Naive thymus-derived CD4-positive, alpha-beta T cell (primary cell): Measurements from ENCODE around the gene LCNL1. TPM values are rescaled to one million over a fixed set of nuclear protein-coding genes. Genes with fewer than 3 reads are reported as not detected.

Experiments
- ATAC-seq: fragments of 150-1000 bp; cut with Tn5 transposase; 2 replicates; pipeline ENCODE4 v1.10.0; 2021; ENCODE audit warnings: mild to moderate bottlenecking, moderate library complexity
- CTCF ChIA-PET: fragments of 350-600 bp; sonication (Branson Sonifier 250); formaldehyde crosslinking; loops from one replicate; lab custom pipeline; 2021; ENCODE audit warnings: antibody characterized with exemption; lab: Charles Lee
- POLR2A ChIA-PET: fragments of 350-600 bp; sonication (Branson Sonifier 250); formaldehyde crosslinking; loops from one replicate; lab custom pipeline; 2021; ENCODE audit warnings: antibody characterized with exemption, inconsistent platforms; lab: Charles Lee
- DNase-seq, 9 donors: peaks; one replicate each; pipeline versions ENCODE4 v3.0.0 to v3.0.0-alpha.2; 2020 to 2022; ENCODE audit warnings: mixed read lengths in 1 of 9
- H3K27ac ChIP-seq: one replicate; pipeline ENCODE4 v1.7.0; 2013; ENCODE audit warnings: mild to moderate bottlenecking, low read depth, low read length, moderate library complexity
- H3K27me3 ChIP-seq, 2 donors: one replicate each; pipeline ENCODE4 v1.7.0; 2013; ENCODE audit warnings: low read length in 2 of 2, mild to moderate bottlenecking in 2 of 2, moderate library complexity in 2 of 2; ENCODE audit not compliant: control insufficient read depth in 2 of 2, insufficient read depth in 2 of 2
- H3K36me3 ChIP-seq, 3 experiments: 1 replicate in 2 of 3; 2 replicates in 1 of 3; pipeline ENCODE4 v1.7.0; 2013; ENCODE audit warnings: low read length in 3 of 3, mild to moderate bottlenecking in 3 of 3, moderate library complexity in 1 of 3; ENCODE audit not compliant: insufficient read depth in 3 of 3, control insufficient read depth in 2 of 3
- H3K4me1 ChIP-seq, 2 donors: one replicate each; pipeline ENCODE4 v1.7.0; 2013; ENCODE audit warnings: low read length in 2 of 2, mild to moderate bottlenecking in 2 of 2, moderate library complexity in 1 of 2; ENCODE audit not compliant: control insufficient read depth in 2 of 2, insufficient read depth in 2 of 2
- H3K4me3 ChIP-seq: 2 replicates; pipeline ENCODE4 v1.7.0; 2013; ENCODE audit warnings: mild to moderate bottlenecking, low read length
- H3K9me3 ChIP-seq, 3 experiments: 1 replicate in 2 of 3; 2 replicates in 1 of 3; pipeline ENCODE4 v1.7.0; 2013; ENCODE audit warnings: low read length in 3 of 3; ENCODE audit not compliant: control insufficient read depth in 2 of 3
- H3K27ac Mint-ChIP-seq, 9 donors: one replicate each; pipeline ENCODE4 v1.8.0; 2020 to 2022; ENCODE audit warnings: mixed read lengths in 9 of 9, mild to moderate bottlenecking in 8 of 9, moderate library complexity in 5 of 9, inconsistent platforms in 2 of 9
- H3K27me3 Mint-ChIP-seq, 5 donors: one replicate each; pipeline ENCODE4 v1.8.0; 2021 to 2022; ENCODE audit warnings: mixed read lengths in 5 of 5, mild to moderate bottlenecking in 1 of 5
- H3K36me3 Mint-ChIP-seq, 5 donors: one replicate each; pipeline ENCODE4 v1.8.0; 2020 to 2022; ENCODE audit warnings: mixed read lengths in 5 of 5, mild to moderate bottlenecking in 3 of 5, inconsistent platforms in 1 of 5
- H3K4me1 Mint-ChIP-seq, 7 donors: one replicate each; pipeline ENCODE4 v1.8.0; 2020 to 2022; ENCODE audit warnings: mixed read lengths in 7 of 7, mild to moderate bottlenecking in 3 of 7, inconsistent platforms in 1 of 7
- H3K4me3 Mint-ChIP-seq, 10 donors: one replicate each; pipeline ENCODE4 v1.8.0; 2020 to 2022; ENCODE audit warnings: mild to moderate bottlenecking in 10 of 10, mixed read lengths in 10 of 10, moderate library complexity in 6 of 10, inconsistent platforms in 2 of 10
- H3K9me3 Mint-ChIP-seq, 11 donors: one replicate each; pipeline ENCODE4 v1.8.0; 2020 to 2022; ENCODE audit warnings: mixed read lengths in 11 of 11, mild to moderate bottlenecking in 4 of 11, inconsistent platforms in 1 of 11, moderate library complexity in 1 of 11
- intact Hi-C, 2 donors: fragments of 100-400 bp; cut with micrococcal nuclease; formaldehyde crosslinking; loops; one replicate each; pipeline ENCODE4 v1.15.1; 2023
- polyA plus RNA-seq, 2 donors: library from polyadenylated mRNA; unstranded; fragments of 300-500 nt; fragmentation: Illumina TruSeq; gene quantifications; one replicate each; pipeline ENCODE4 v1.2.3, GENCODE V29; 2021
- total RNA-seq, 6 experiments: library from RNA in 5 of 6; stranded (reverse) in 5 of 6; gene quantifications; 1 replicate in 5 of 6; 2 replicates in 1 of 6; pipeline ENCODE4 v1.2.3 and lab custom pipeline; 2021 to 2026

Gene LCNL1
- total and polyA plus RNA-seq, 7 experiments from 2014 or later: 0.12 to 1.9 (median 0.13) TPM; not detected in 4

DNA sequence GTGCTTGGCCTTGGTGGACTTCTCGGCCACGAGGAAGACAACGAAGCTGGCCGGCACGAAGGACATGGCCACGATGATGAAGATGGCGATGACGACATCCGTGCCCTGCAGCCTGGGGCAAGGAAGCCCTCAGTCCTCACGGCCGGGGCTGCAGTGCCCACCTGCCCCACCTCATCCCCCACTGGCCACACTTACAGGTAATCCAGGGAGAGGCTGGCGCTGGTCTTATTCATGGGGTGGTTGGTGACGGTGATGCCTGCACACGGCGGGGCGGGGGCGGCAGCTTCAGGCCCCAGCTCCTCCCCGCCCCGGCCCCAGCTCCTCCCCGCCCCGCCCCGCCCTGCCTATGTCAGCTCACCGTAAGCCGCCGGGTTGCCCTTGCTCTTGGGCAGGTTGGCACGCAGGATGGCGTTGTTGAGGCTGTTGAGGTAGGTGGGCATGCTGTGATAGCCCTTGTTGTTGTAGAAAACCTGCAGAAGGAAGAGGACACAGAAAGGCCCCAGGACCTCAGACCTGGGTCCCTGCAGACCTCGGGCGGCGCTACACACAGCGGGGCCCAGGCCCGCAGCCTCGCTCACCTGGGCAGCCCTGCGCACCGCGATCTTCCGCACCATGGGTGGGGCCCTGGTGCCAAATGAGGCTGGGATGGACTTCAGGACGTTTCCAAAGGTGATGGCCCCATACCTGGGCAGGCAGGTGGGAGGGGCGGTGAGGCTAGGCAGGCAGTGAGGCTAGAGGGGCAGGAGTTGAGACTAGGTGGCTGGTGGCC, 29.3 kb downstream of the LCNL1 start:
- no peak for DNase-seq
- intact Hi-C loops: no loop called here
- H3K27ac Mint-ChIP-seq: no peak overlapping the region
- Histone ChIP-seq H3K27ac (no peak overlapping the region), H3K4me3 (no peak overlapping the region), H3K36me3 (peaks cover 0 to 26% (median 0%) of the 10 kb centered on the region in 3 experiments), H3K4me1 (no peaks in the 10 kb centered on the region), H3K9me3 (no peaks in the 10 kb centered on the region), H3K27me3 (no peaks in the 10 kb centered on the region)
- CTCF ChIA-PET: no interaction called here
- no peaks in the 10 kb centered on the region for H3K27me3 Mint-ChIP-seq
- no peaks in the 10 kb centered on the region for H3K4me1 Mint-ChIP-seq
- POLR2A ChIA-PET: no interaction called here
- H3K4me3 Mint-ChIP-seq: no peak overlapping the region
- H3K9me3 Mint-ChIP-seq: no peaks in the 10 kb centered on the region
- ATAC-seq: no peak
- H3K36me3 Mint-ChIP-seq: peaks cover 0 to 4% (median 0%) of the 10 kb centered on the region in 5 donors

GRCh38 chr9:137012694-137013570, 30.1 kb downstream of the LCNL1 start:
- Histone ChIP-seq H3K4me3 (no peak overlapping the region), H3K9me3 (no peaks in the 10 kb centered on the region), H3K27ac (no peak overlapping the region), H3K36me3 (peaks cover 0 to 33% (median 0%) of the 10 kb centered on the region in 3 experiments), H3K27me3 (no peaks in the 10 kb centered on the region), H3K4me1 (no peaks in the 10 kb centered on the region)
- no peak overlapping the region for H3K4me3 Mint-ChIP-seq
- CTCF ChIA-PET: no interaction called here
- DNase-seq (no peak), ATAC-seq (no peak)
- H3K27ac Mint-ChIP-seq: no peak overlapping the region
- H3K36me3 Mint-ChIP-seq: peaks cover 0 to 5% (median 0%) of the 10 kb centered on the region in 5 donors
- H3K27me3 Mint-ChIP-seq: no peaks in the 10 kb centered on the region
- intact Hi-C loops: no loop called here
- no peaks in the 10 kb centered on the region for H3K4me1 Mint-ChIP-seq
- POLR2A ChIA-PET: no interaction called here
- no peaks in the 10 kb centered on the region for H3K9me3 Mint-ChIP-seq

- Mint-ChIP-seq H3K36me3 (peaks cover 0 to 5% (median 0%) of the 10 kb centered on the region in 5 donors), H3K4me1 (no peaks in the 10 kb centered on the region), H3K9me3 (no peaks in the 10 kb centered on the region), H3K27me3 (no peaks in the 10 kb centered on the region), H3K4me3 (no peak overlapping the region), H3K27ac (no peak overlapping the region)
- H3K36me3 ChIP-seq: peaks cover 0 to 34% (median 0%) of the 10 kb centered on the region in 3 experiments
- ChIA-PET CTCF (no interaction called here), POLR2A (no interaction called here)
- H3K27ac ChIP-seq: no peak overlapping the region
- no peaks in the 10 kb centered on the region for H3K4me1 ChIP-seq
- no peak overlapping the region for H3K4me3 ChIP-seq
- intact Hi-C loops: no loop called here
- no peaks in the 10 kb centered on the region for H3K27me3 ChIP-seq
- no peak for ATAC-seq
- no peak for DNase-seq
- H3K9me3 ChIP-seq: no peaks in the 10 kb centered on the region
Observed at GRCh38 chr9:137013571-137013940, 30.8 kb downstream of the LCNL1 start.

DNA sequence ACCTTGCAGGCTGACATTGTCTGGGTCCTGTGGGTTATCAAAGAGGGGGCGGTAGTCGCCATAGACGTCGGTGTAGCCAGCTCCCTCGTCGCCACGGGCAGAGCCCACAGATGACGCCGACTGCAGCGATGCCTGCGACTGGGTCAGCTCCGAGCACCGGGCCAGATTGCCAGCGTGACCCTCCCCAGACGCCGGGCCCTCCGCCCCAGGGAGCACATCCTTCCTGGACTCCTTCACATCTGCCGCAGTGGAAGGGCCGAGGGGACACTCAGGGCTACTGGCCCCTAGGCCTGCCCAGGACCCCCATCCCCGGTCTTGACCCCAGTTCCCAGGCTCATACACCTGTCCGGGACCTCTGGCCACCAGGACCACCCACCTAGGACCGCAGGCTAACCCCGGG, 31.4 kb downstream of the LCNL1 start:
- ATAC-seq (no peak), DNase-seq (no peak)
- ChIA-PET POLR2A (no interaction called here), CTCF (interaction anchor here (1.3 kb wide), 1 partner anchor 15 kb away, joined by 7 read pairs; no protein-coding TSS in a partner anchor)
- peaks cover 0 to 5% (median 0%) of the 10 kb centered on the region in 5 donors for H3K36me3 Mint-ChIP-seq
- Histone ChIP-seq H3K4me3 (no peak overlapping the region), H3K27ac (no peak overlapping the region), H3K27me3 (no peaks in the 10 kb centered on the region), H3K36me3 (peaks cover 0 to 34% (median 0%) of the 10 kb centered on the region in 3 experiments), H3K9me3 (no peaks in the 10 kb centered on the region), H3K4me1 (no peaks in the 10 kb centered on the region)
- H3K4me3 Mint-ChIP-seq: no peak overlapping the region
- H3K27ac Mint-ChIP-seq: no peak overlapping the region
- H3K9me3 Mint-ChIP-seq: no peaks in the 10 kb centered on the region
- intact Hi-C loops: no loop called here
- H3K4me1 Mint-ChIP-seq: no peaks in the 10 kb centered on the region
- H3K27me3 Mint-ChIP-seq: no peaks in the 10 kb centered on the region

GRCh38 chr9:137014776-137015539, 32.2 kb downstream of the LCNL1 start:
- CTCF ChIA-PET: interaction anchor here (1.3 kb wide), 1 partner anchor 14 kb away, joined by 7 read pairs; no protein-coding TSS in a partner anchor
- Histone ChIP-seq H3K4me1 (no peaks in the 10 kb centered on the region), H3K27ac (no peak overlapping the region), H3K27me3 (no peaks in the 10 kb centered on the region), H3K36me3 (peaks cover 0 to 34% (median 0%) of the 10 kb centered on the region in 3 experiments), H3K9me3 (no peaks in the 10 kb centered on the region), H3K4me3 (no peak overlapping the region)
- no peak overlapping the region for H3K27ac Mint-ChIP-seq
- H3K36me3 Mint-ChIP-seq: peaks cover 0 to 5% (median 0%) of the 10 kb centered on the region in 5 donors
- intact Hi-C loops: no loop called here
- H3K4me3 Mint-ChIP-seq: no peak overlapping the region
- H3K9me3 Mint-ChIP-seq: no peaks in the 10 kb centered on the region
- ATAC-seq: no peak
- no peaks in the 10 kb centered on the region for H3K4me1 Mint-ChIP-seq
- no peak for DNase-seq
- H3K27me3 Mint-ChIP-seq: no peaks in the 10 kb centered on the region
- POLR2A ChIA-PET: no interaction called here

DNA sequence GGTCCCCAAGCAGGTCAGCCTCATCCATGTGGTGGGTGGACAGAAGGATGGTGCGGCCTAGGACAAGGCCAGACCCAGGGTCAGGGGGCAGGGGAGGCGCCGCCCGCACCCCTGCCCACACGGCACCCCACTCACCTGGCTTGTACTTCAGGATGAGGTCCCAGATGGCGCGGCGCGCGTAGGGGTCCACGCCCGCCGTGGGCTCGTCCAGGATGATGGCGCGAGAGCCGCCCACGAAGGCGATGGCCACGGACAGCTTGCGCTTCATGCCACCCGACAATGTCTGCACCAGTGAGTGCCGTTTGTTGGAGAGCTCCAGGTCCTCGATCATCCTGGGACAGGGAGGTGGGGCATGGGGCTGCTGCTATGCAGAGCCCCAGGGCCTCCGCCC, 32.7 kb downstream of the LCNL1 start:
- Histone ChIP-seq H3K4me3 (no peak overlapping the region), H3K36me3 (peaks cover 0 to 34% (median 0%) of the 10 kb centered on the region in 3 experiments), H3K27me3 (no peaks in the 10 kb centered on the region), H3K4me1 (no peaks in the 10 kb centered on the region), H3K9me3 (no peaks in the 10 kb centered on the region), H3K27ac (no peak overlapping the region)
- Mint-ChIP-seq H3K36me3 (peaks cover 0 to 5% (median 0%) of the 10 kb centered on the region in 5 donors), H3K27me3 (no peaks in the 10 kb centered on the region), H3K4me1 (no peaks in the 10 kb centered on the region), H3K4me3 (no peak overlapping the region), H3K27ac (no peak overlapping the region), H3K9me3 (no peaks in the 10 kb centered on the region)
- ChIA-PET POLR2A (no interaction called here), CTCF (interaction anchor here (1.3 kb wide), 1 partner anchor 14 kb away, joined by 7 read pairs; no protein-coding TSS in a partner anchor)
- DNase-seq: no peak
- intact Hi-C loops: no loop called here
- ATAC-seq: no peak
